ENCODE data around the gene C11orf24. TPM values are rescaled to one million over a fixed set of nuclear protein-coding genes. Genes with fewer than 3 reads are reported as not detected.

Gene C11orf24
- total and polyA plus RNA-seq, 9 of the 15 experiments (the other 6 are each of a cell fraction or from before 2014, with no cell fraction given) = 2.0 to 65.2 (median 32.5) TPM

DNA sequence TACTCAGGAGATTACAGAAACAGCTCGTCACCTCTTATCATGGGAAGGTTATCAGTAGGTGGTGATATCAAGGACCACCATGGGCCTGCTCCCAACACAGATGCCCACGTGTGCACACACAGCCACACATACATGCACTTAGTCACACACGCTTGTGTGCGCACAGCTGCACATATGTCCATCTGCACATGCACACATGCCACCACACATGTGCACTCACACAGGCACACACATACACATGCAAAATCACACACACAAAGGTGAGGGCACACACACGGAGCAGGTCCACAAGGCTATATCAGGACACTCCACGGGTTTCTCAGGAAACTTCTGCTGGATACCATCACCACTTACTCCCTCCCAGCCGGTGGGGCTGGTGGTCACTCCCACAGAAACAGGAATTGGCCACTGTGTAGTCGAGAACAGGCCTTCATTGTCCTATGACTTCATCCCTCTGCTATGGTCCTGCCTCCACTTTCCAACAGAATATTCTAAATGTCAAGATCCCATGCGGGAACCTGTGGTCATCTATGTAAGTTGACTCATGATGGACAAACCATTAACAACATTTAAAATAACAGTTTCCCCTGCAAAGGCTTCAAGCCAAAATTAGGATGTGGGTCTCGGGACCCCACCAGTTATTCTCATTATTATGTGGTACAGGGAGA, 2.2 kb downstream of the C11orf24 start (continued):
- TF ChIP-seq ZNF561 (CRISPR knock-in tag; conservative IDR thresholded peaks at IDR 0.05) (no peak), NCOA6 (IDR thresholded peaks at IDR 0.05) (no peak), KDM5B (IDR thresholded peaks at IDR 0.05; ENCODE audit: insufficient replicate concordance, low read depth, low read length) (peak; percentile 48), ZC3H4 (CRISPR knock-in tag; IDR thresholded peaks at IDR 0.05; ENCODE audit: borderline replicate concordance) (0 out of 2 replicates have a peak, but pooled peaks have one; percentile 43), ZC3H11A (IDR thresholded peaks at IDR 0.05; ENCODE audit: low read depth, low read length) (no peak), RNF2 (IDR thresholded peaks at IDR 0.05) (no peak), FOXK1 (CRISPR knock-in tag; IDR thresholded peaks at IDR 0.05; ENCODE audit: borderline replicate concordance) (no peak), ZNF436 (CRISPR knock-in tag; IDR thresholded peaks at IDR 0.05) (no peak), ZNF584 (CRISPR knock-in tag; IDR thresholded peaks at IDR 0.05; ENCODE audit: low read depth) (peak; percentile 71; the same call in 1 of the 2 replicates), ELF1 (tag; IDR thresholded peaks at IDR 0.05) (no peak)
- TF ChIP-seq, protein P1, sequence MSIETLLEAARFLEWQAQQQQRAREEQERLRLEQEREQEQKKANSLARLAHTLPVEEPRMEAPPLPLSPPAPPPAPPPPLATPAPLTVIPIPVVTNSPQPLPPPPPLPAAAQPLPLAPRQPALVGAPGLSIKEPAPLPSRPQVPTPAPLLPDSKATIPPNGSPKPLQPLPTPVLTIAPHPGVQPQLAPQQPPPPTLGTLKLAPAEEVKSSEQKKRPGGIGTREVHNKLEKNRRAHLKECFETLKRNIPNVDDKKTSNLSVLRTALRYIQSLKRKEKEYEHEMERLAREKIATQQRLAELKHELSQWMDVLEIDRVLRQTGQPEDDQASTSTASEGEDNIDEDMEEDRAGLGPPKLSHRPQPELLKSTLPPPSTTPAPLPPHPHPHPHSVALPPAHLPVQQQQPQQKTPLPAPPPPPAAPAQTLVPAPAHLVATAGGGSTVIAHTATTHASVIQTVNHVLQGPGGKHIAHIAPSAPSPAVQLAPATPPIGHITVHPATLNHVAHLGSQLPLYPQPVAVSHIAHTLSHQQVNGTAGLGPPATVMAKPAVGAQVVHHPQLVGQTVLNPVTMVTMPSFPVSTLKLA (conservative IDR thresholded peaks at IDR 0.05) = 0 out of 4 replicates have a peak, but pooled peaks of 1 of the 2 experiments have one; percentile 39
- TF ChIP-seq, protein P2, sequence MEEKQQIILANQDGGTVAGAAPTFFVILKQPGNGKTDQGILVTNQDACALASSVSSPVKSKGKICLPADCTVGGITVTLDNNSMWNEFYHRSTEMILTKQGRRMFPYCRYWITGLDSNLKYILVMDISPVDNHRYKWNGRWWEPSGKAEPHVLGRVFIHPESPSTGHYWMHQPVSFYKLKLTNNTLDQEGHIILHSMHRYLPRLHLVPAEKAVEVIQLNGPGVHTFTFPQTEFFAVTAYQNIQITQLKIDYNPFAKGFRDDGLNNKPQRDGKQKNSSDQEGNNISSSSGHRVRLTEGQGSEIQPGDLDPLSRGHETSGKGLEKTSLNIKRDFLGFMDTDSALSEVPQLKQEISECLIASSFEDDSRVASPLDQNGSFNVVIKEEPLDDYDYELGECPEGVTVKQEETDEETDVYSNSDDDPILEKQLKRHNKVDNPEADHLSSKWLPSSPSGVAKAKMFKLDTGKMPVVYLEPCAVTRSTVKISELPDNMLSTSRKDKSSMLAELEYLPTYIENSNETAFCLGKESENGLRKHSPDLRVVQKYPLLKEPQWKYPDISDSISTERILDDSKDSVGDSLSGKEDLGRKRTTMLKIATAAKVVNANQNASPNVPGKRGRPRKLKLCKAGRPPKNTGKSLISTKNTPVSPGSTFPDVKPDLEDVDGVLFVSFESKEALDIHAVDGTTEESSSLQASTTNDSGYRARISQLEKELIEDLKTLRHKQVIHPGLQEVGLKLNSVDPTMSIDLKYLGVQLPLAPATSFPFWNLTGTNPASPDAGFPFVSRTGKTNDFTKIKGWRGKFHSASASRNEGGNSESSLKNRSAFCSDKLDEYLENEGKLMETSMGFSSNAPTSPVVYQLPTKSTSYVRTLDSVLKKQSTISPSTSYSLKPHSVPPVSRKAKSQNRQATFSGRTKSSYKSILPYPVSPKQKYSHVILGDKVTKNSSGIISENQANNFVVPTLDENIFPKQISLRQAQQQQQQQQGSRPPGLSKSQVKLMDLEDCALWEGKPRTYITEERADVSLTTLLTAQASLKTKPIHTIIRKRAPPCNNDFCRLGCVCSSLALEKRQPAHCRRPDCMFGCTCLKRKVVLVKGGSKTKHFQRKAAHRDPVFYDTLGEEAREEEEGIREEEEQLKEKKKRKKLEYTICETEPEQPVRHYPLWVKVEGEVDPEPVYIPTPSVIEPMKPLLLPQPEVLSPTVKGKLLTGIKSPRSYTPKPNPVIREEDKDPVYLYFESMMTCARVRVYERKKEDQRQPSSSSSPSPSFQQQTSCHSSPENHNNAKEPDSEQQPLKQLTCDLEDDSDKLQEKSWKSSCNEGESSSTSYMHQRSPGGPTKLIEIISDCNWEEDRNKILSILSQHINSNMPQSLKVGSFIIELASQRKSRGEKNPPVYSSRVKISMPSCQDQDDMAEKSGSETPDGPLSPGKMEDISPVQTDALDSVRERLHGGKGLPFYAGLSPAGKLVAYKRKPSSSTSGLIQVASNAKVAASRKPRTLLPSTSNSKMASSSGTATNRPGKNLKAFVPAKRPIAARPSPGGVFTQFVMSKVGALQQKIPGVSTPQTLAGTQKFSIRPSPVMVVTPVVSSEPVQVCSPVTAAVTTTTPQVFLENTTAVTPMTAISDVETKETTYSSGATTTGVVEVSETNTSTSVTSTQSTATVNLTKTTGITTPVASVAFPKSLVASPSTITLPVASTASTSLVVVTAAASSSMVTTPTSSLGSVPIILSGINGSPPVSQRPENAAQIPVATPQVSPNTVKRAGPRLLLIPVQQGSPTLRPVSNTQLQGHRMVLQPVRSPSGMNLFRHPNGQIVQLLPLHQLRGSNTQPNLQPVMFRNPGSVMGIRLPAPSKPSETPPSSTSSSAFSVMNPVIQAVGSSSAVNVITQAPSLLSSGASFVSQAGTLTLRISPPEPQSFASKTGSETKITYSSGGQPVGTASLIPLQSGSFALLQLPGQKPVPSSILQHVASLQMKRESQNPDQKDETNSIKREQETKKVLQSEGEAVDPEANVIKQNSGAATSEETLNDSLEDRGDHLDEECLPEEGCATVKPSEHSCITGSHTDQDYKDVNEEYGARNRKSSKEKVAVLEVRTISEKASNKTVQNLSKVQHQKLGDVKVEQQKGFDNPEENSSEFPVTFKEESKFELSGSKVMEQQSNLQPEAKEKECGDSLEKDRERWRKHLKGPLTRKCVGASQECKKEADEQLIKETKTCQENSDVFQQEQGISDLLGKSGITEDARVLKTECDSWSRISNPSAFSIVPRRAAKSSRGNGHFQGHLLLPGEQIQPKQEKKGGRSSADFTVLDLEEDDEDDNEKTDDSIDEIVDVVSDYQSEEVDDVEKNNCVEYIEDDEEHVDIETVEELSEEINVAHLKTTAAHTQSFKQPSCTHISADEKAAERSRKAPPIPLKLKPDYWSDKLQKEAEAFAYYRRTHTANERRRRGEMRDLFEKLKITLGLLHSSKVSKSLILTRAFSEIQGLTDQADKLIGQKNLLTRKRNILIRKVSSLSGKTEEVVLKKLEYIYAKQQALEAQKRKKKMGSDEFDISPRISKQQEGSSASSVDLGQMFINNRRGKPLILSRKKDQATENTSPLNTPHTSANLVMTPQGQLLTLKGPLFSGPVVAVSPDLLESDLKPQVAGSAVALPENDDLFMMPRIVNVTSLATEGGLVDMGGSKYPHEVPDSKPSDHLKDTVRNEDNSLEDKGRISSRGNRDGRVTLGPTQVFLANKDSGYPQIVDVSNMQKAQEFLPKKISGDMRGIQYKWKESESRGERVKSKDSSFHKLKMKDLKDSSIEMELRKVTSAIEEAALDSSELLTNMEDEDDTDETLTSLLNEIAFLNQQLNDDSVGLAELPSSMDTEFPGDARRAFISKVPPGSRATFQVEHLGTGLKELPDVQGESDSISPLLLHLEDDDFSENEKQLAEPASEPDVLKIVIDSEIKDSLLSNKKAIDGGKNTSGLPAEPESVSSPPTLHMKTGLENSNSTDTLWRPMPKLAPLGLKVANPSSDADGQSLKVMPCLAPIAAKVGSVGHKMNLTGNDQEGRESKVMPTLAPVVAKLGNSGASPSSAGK (IDR thresholded peaks at IDR 0.05) = peak; percentile 75
- TF ChIP-seq, protein P3, sequence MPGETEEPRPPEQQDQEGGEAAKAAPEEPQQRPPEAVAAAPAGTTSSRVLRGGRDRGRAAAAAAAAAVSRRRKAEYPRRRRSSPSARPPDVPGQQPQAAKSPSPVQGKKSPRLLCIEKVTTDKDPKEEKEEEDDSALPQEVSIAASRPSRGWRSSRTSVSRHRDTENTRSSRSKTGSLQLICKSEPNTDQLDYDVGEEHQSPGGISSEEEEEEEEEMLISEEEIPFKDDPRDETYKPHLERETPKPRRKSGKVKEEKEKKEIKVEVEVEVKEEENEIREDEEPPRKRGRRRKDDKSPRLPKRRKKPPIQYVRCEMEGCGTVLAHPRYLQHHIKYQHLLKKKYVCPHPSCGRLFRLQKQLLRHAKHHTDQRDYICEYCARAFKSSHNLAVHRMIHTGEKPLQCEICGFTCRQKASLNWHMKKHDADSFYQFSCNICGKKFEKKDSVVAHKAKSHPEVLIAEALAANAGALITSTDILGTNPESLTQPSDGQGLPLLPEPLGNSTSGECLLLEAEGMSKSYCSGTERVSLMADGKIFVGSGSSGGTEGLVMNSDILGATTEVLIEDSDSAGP (CRISPR knock-in tag; IDR thresholded peaks at IDR 0.05) = no peak
